Measurements from ENCODE around the gene FMO4.
"Not testable (repeated sequence)": the region's sequence is repeated elsewhere in the genome, so short reads cannot be mapped to it uniquely, and the experiment has no call there.

The FMO4 gene

GRCh38 chr1:171298696-171299095 lies 15.3 kb upstream of the FMO4 start:
- Mint-ChIP-seq H3K9me3 (peaks cover 37% of the 10 kb centered on the region), H3K4me3 (no peak overlapping the region), H3K36me3 (ENCODE audit: low read depth) (no peaks in the 10 kb centered on the region), H3K4me1 (ENCODE audit: low read depth) (no peaks in the 10 kb centered on the region), H3K27me3 (peaks cover 46% of the 10 kb centered on the region), H3K27ac (no peak overlapping the region)

GRCh38 chr1:171299342-171299741 lies 14.6 kb upstream of the FMO4 start:
- H3K36me3 Mint-ChIP-seq (ENCODE audit: low read depth), result no peaks in the 10 kb centered on the region
- H3K27ac Mint-ChIP-seq, result no peak overlapping the region
- H3K4me3 Mint-ChIP-seq, result no peak overlapping the region
- H3K9me3 Mint-ChIP-seq, result peaks cover 37% of the 10 kb centered on the region
- H3K27me3 Mint-ChIP-seq, result peaks cover 46% of the 10 kb centered on the region
- H3K4me1 Mint-ChIP-seq (ENCODE audit: low read depth), result no peaks in the 10 kb centered on the region

GRCh38 chr1:171300401-171300800 lies 13.6 kb upstream of the FMO4 start:
- H3K27me3 Mint-ChIP-seq, result peaks cover 42% of the 10 kb centered on the region
- no peak overlapping the region for H3K4me3 Mint-ChIP-seq
- H3K36me3 Mint-ChIP-seq (ENCODE audit: low read depth), result no peaks in the 10 kb centered on the region
- H3K4me1 Mint-ChIP-seq (ENCODE audit: low read depth), result no peaks in the 10 kb centered on the region
- peaks cover 37% of the 10 kb centered on the region for H3K9me3 Mint-ChIP-seq
- no peak overlapping the region for H3K27ac Mint-ChIP-seq

DNA sequence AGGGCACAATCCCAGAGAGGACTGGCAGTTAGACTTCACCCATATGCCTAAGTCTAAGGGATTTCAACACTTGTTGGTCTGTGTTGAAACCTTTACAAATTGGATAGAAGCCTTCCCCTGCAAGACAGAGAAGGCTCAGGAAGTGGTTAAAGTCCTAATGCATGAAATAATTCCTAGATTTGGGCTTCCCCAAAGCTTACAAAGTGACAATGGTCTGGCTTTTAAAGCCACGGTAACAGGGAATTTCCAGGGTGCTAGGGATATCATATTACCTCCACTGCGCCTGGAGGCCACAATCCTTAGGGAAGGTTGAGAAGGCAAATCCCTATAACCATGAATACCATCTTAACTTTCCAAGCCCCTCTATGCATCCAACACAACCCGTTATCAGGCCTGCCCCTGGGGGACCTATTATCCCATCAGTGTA lies 3.3 kb upstream of the FMO4 start:
- Mint-ChIP-seq H3K4me3 (no peak overlapping the region), H3K27ac (no peak overlapping the region), H3K4me1 (ENCODE audit: low read depth) (peaks cover 14% of the 10 kb centered on the region), H3K9me3 (no peaks in the 10 kb centered on the region), H3K27me3 (no peaks in the 10 kb centered on the region), H3K36me3 (ENCODE audit: low read depth) (no peaks in the 10 kb centered on the region)

DNA sequence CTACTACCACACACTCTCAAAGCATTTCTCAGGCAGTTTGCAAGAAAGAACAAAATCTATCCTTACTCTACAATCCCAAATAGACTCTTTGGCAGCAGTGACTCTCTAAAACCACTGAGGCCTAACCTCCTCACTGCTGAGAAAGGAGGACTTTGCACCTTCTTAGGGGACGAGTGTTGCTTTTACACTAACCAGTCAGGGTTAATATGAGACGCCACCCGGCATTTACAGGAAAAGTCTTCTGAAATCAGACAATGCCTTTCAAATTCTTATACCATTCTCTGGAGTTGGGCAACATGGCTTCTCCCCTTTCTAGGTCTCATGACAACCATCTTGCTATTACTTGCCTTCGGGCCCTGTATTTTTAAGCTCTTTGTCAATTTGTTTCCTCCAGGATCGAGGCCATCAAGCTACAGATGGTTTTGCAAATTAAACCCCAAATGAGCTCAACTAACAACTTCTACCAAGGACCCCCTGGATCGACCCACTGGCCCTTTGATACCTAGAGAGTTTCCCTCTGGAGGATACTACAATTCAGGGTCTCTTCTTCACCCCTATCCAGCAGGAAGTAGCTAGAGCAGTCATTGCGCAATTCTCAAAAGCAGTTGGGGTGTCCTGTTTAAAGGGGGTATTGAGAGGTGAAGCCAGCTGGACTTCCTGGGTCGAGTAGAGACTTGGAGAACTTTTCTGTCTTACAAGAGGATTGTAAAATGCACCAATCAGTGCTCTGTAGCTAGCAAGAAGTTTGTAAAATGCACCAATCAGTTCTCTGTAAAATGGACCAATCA lies 2.0 kb upstream of the FMO4 start:
- no peak overlapping the region for H3K4me3 Mint-ChIP-seq
- H3K9me3 Mint-ChIP-seq, result no peaks in the 10 kb centered on the region
- no peak overlapping the region for H3K27ac Mint-ChIP-seq
- H3K36me3 Mint-ChIP-seq (ENCODE audit: low read depth), result no peaks in the 10 kb centered on the region
- H3K4me1 Mint-ChIP-seq (ENCODE audit: low read depth), result peaks cover 14% of the 10 kb centered on the region
- H3K27me3 Mint-ChIP-seq, result no peaks in the 10 kb centered on the region

DNA sequence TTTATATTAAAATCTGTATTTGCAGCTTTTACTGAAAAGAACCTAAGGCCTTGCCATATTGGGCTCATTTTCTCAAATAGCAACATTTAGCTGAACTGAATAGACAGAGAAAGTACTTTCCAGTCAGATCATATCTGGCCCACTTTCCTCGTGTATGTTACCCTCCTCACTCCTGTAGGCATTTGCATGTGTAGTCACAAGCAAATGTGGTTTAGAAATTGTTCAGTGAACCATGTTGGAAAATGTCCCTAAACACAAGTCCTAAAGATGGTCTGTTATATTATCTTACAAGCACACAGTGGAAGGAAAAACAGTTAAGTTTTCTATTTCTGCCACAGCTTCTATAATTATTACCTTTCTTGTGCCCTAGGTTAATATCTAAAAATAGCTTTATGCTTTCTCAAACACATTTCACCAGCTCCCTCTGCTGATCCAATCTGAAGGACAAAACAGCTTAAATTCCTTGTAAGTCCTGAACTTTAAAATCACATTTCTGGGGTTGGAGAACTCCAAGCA lies 606 bp upstream of the FMO4 start:
- Mint-ChIP-seq H3K27ac (peak overlapping the region; percentile 13), H3K4me3 (peak overlapping the region; percentile 3), H3K36me3 (ENCODE audit: low read depth) (no peaks in the 10 kb centered on the region), H3K27me3 (no peaks in the 10 kb centered on the region), H3K4me1 (ENCODE audit: low read depth) (peaks cover 14% of the 10 kb centered on the region), H3K9me3 (no peaks in the 10 kb centered on the region)

- Mint-ChIP-seq H3K9me3 (no peaks in the 10 kb centered on the region), H3K27me3 (no peaks in the 10 kb centered on the region), H3K4me1 (ENCODE audit: low read depth) (no peaks in the 10 kb centered on the region), H3K27ac (no peak overlapping the region), H3K36me3 (ENCODE audit: low read depth) (peaks cover 11% of the 10 kb centered on the region), H3K4me3 (no peak overlapping the region)
Observed at GRCh38 chr1:171329251-171329650, 15.3 kb downstream of the FMO4 start.

DNA sequence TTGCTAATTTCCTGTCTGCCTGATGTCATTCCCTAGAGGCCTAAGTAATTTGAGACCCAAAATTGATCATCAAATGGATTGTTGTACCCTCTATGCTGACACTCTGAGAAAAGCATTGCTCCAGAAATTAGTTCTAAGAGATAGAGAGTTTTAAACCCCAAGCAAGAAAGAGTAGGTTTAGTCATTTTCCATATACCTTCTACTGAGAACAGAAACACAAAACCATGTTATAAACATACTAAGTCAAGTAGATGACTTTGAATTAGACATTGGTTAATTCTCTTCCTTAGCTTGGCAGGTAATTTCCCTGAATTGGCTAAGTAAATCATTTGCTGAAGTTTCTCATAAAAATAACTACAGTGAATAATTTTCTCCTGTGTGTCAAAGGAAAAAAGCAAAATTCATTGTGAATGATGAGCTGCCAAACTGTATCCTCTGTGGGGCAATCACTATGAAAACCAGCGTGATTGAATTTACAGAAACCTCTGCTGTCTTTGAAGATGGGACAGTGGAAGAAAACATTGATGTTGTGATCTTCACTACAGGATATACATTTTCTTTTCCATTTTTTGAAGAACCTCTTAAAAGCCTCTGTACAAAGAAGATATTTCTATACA lies 20.1 kb downstream of the FMO4 start:
- H3K9me3 Mint-ChIP-seq, result no peaks in the 10 kb centered on the region
- peaks cover 5% of the 10 kb centered on the region for H3K36me3 Mint-ChIP-seq (ENCODE audit: low read depth)
- H3K4me3 Mint-ChIP-seq, result no peak overlapping the region
- H3K27me3 Mint-ChIP-seq, result no peaks in the 10 kb centered on the region
- H3K4me1 Mint-ChIP-seq (ENCODE audit: low read depth), result no peaks in the 10 kb centered on the region
- no peak overlapping the region for H3K27ac Mint-ChIP-seq

DNA sequence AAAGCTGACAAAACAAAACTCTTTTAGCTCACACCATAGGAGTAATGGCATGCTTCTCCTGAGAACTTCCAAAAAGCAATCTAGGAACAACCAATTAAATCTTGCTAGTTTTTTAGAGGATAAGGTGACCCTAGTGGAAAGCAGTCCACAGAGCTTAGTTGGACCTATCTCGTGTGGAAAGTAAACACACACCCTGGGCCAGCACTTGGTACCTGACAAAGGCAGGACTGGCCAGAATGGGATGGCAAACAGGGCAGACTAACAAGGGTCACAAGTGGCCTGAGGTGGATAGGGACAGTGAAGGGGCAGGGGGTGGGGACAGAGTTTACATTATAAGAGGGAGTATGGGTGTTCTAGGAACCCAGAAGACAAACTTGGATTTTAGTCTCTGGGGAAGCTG lies 22.0 kb downstream of the FMO4 start:
- Mint-ChIP-seq H3K27me3 (no peaks in the 10 kb centered on the region), H3K4me3 (no peak overlapping the region), H3K9me3 (no peaks in the 10 kb centered on the region), H3K36me3 (ENCODE audit: low read depth) (peaks cover 12% of the 10 kb centered on the region), H3K27ac (no peak overlapping the region), H3K4me1 (ENCODE audit: low read depth) (no peaks in the 10 kb centered on the region)

DNA sequence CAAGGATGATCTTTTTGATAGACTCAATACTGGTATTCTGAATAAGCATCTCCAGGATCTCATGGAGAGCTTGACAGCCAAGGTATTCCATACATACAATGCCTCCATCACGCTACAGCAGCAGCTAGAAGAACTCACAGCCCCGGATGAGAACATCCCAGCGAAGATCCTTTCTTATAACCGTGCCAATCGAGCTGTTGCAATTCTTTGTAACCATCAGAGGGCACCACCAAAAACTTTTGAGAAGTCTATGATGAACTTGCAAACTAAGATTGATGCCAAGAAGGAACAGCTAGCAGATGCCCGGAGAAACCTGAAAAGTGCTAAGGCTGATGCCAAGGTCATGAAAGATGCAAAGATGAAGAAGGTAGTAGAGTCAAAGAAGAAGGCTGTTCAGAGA lies 25.4 kb downstream of the FMO4 start:
- not testable (repeated sequence) for H3K27me3 Mint-ChIP-seq; H3K9me3 Mint-ChIP-seq; H3K4me1 Mint-ChIP-seq (ENCODE audit: low read depth); H3K36me3 Mint-ChIP-seq (ENCODE audit: low read depth); H3K27ac Mint-ChIP-seq; H3K4me3 Mint-ChIP-seq

GRCh38 chr1:171343727-171344472 lies 29.9 kb downstream of the FMO4 start:
- peaks cover 9% of the 10 kb centered on the region for H3K36me3 Mint-ChIP-seq (ENCODE audit: low read depth)
- H3K4me1 Mint-ChIP-seq (ENCODE audit: low read depth), result no peaks in the 10 kb centered on the region

DNA sequence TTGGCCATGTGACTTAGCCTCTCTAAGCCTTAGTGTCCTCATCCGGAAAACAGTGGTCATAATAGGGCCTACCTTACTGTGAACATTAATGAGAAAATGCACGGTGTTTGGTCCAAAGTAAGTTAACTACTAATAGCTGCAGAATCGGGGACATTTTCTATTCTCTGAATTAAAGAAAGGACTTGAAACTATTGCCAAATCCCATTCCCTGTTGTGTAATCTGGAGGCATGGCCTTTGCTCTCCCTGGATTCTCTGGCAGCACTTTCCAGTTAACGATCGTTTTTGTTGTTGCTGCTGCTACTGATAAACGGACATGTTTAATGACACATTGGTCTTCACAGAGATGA lies 30.5 kb downstream of the FMO4 start:
- Mint-ChIP-seq H3K27me3 (no peaks in the 10 kb centered on the region), H3K36me3 (ENCODE audit: low read depth) (peaks cover 5% of the 10 kb centered on the region), H3K27ac (no peak overlapping the region), H3K4me3 (no peak overlapping the region), H3K9me3 (peaks cover 19% of the 10 kb centered on the region), H3K4me1 (ENCODE audit: low read depth) (no peaks in the 10 kb centered on the region)

More at GRCh38 chr1:171343727-171344472, 29.9 kb downstream of the FMO4 start:
- no peak overlapping the region for H3K4me3 Mint-ChIP-seq
- H3K27me3 Mint-ChIP-seq, result no peaks in the 10 kb centered on the region
- H3K9me3 Mint-ChIP-seq, result peaks cover 19% of the 10 kb centered on the region
- H3K27ac Mint-ChIP-seq, result no peak overlapping the region

DNA sequence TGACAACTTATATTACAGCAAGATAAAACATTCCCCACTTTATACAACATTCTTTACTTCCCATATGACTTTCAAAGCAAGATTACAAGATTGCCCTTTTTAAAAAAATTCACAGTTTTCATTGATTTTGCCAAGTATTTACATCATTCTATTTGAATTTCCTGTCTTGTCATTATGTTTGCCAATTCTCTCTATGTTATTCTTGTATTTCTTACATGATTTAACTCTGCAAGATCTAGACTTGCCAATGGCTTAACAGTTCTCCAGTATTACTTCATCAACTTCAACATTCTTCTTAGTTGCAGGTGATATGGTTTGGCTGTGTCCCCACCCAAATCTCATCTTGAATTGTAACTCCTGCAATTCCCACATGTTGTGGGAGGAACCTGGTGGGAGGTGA lies 31.6 kb downstream of the FMO4 start:
- no peak overlapping the region for H3K27ac Mint-ChIP-seq
- H3K9me3 Mint-ChIP-seq, result peaks cover 21% of the 10 kb centered on the region
- no peaks in the 10 kb centered on the region for H3K36me3 Mint-ChIP-seq (ENCODE audit: low read depth)
- no peaks in the 10 kb centered on the region for H3K27me3 Mint-ChIP-seq
- H3K4me1 Mint-ChIP-seq (ENCODE audit: low read depth), result no peaks in the 10 kb centered on the region
- H3K4me3 Mint-ChIP-seq, result no peak overlapping the region

DNA sequence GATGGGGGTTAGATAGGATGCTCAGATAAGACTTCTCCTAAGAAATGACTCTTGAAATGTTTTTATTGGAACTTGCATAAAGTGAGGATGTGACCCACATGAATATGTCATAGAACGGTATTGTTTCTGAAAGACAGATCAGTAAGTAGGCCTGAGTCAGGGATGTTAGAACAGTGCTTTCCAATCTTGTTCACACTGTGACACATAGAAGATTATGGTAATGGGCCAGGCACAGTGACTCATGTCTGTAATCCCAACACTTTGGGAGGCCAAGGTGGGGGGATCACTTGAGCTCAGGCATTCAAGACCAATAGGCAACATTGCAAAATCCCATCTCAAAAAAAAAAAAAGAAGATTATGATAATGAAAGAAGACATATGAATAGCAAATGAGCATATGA lies 32.9 kb downstream of the FMO4 start:
- no peak overlapping the region for H3K27ac Mint-ChIP-seq
- H3K4me1 Mint-ChIP-seq (ENCODE audit: low read depth), result no peaks in the 10 kb centered on the region
- H3K4me3 Mint-ChIP-seq, result no peak overlapping the region
- peaks cover 25% of the 10 kb centered on the region for H3K9me3 Mint-ChIP-seq
- H3K36me3 Mint-ChIP-seq (ENCODE audit: low read depth), result no peaks in the 10 kb centered on the region
- H3K27me3 Mint-ChIP-seq, result no peaks in the 10 kb centered on the region

GRCh38 chr1:171350594-171350993 lies 36.6 kb downstream of the FMO4 start:
- no peaks in the 10 kb centered on the region for H3K4me1 Mint-ChIP-seq (ENCODE audit: low read depth)
- H3K27me3 Mint-ChIP-seq, result peaks cover 4% of the 10 kb centered on the region
- H3K27ac Mint-ChIP-seq, result no peak overlapping the region
- H3K9me3 Mint-ChIP-seq, result peaks cover 21% of the 10 kb centered on the region
- H3K36me3 Mint-ChIP-seq (ENCODE audit: low read depth), result no peaks in the 10 kb centered on the region
- no peak overlapping the region for H3K4me3 Mint-ChIP-seq

All from stimulated activated naive CD8-positive, alpha-beta T cell treated with anti-CD3 and anti-CD28 coated beads, Interleukin-15, Interleukin-2, amounts not matched to agents 100 ng/mL and 50 ng/mL, for 24 hours (primary cell).